Measurements from ENCODE around the gene MGAM2. TPM values are rescaled to one million over a fixed set of nuclear protein-coding genes. Genes with fewer than 3 reads are reported as not detected.

The MGAM2 gene
- total RNA-seq (under 1 TPM in 1 of 5 experiments, not detected in 4; 0.10 TPM), polyA plus RNA-seq (not detected), total RNA-seq (not detected)

DNA sequence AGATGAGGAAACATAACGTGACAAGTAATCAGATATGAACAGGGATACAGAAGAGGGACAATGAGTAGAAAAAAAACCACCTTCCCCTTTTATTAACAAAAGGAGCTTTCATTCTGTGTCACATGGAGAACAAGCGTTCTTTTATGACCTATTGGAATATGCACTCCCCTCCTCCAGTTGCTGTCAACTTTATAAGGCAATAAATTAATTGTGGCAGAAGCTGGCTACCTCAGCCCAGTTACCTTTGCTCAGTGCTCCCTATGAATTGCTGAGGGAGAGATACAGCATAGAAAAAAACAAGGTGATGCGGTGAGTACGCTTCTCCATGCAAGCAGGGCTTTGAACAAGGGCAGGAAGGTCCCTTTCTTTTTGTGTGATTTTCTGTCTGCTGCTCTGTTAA lies at the start of gene MGAM2:
MGAM2 (plus strand) TSS at position 220 of the 400 bp plus-strand sequence. CDS start 5,156 bp downstream, outside the sequence.
- POLR2A ChIA-PET, result no interaction called here

DNA sequence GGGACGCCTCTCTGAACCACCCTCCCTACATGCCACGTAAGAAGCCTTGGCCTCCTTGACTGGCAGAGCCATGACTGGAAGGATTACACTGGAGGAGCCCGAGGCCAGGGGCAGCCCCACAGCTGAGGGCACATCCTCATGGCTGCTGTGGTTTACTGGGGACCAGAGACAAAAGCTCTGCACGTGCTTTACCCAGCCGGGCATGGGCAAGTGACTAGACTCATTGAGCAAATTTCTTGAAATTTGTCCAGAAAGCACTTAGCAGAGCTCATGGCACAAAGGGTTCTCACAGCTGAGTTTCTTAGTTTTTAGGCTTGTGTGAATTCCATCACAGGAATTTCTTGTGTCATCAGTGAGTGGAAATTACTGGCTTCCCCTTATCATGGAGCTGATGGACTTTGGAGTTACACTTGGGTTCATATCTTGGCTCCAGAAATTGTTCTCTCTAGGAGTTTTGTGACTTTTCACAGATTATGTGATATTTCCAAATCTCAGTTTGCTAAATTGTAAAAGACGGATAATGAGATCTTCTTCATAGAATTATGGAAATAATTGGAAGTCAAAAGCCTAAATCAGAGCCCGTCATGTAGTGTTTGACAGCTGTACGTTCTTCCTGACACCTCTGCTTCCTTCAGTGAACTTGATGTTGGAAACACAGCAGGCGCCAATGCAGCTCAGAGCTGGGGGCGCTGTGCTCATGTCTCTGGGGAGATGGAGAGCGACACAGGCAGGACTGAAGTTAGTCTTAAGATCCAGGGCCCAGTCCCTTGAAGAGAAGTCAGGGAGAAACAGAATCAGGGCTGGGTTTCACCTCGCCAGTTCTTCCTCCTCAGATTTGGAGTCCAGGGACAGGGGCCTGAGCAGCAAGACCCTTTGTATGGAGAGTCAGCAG lies 47.7 kb upstream of the MGAM2 start:
- Histone ChIP-seq H3K36me3 (ENCODE audit: control insufficient read depth in 2 of 3, insufficient read depth in 3 of 3, low read length in 3 of 3) (no peaks in the 10 kb centered on the region), H3K9me3 (ENCODE audit: control insufficient read depth in 2 of 3, low read length in 3 of 3) (no peaks in the 10 kb centered on the region), H3K27me3 (ENCODE audit: control insufficient read depth in 2 of 2, insufficient read depth in 2 of 2, low read length in 2 of 2) (no peaks in the 10 kb centered on the region), H3K4me3 (ENCODE audit: low read length) (no peak overlapping the region), H3K27ac (ENCODE audit: low read depth, low read length) (no peak overlapping the region), H3K4me1 (ENCODE audit: control insufficient read depth in 2 of 2, insufficient read depth in 2 of 2, low read length in 2 of 2) (no peaks in the 10 kb centered on the region)
- H3K4me1 Mint-ChIP-seq, result no peaks in the 10 kb centered on the region
- ChIA-PET POLR2A (no interaction called here), CTCF (interaction anchor here (0.6 kb wide), 1 partner anchor 988 kb away, joined by 4 read pairs; no protein-coding TSS in a partner anchor)
- DNase-seq, result no peak
- intact Hi-C loops (cut with micrococcal nuclease), result no loop called here
- no peaks in the 10 kb centered on the region for H3K9me3 Mint-ChIP-seq
- no peak overlapping the region for H3K4me3 Mint-ChIP-seq
- H3K27ac Mint-ChIP-seq, result no peak overlapping the region
- H3K27me3 Mint-ChIP-seq, result peaks cover 0 to 19% (median 4%) of the 10 kb centered on the region in 5 donors
- no peaks in the 10 kb centered on the region for H3K36me3 Mint-ChIP-seq
- ATAC-seq, result no peak

More for the DNA sequence above, at the start of gene MGAM2:
- Mint-ChIP-seq H3K4me3 (no peak within 1 kb of the TSS), H3K27me3 (peaks cover 2 to 26% (median 20%) of the 10 kb centered on the region in 5 donors), H3K27ac (no peak within 1 kb of the TSS), H3K36me3 (no peaks in the 10 kb centered on the region), H3K9me3 (no peaks in the 10 kb centered on the region), H3K4me1 (peaks cover 0 to 3% (median 0%) of the 10 kb centered on the region in 7 donors)
- no peak for DNase-seq
- Histone ChIP-seq H3K27me3 (ENCODE audit: control insufficient read depth in 2 of 2, insufficient read depth in 2 of 2, low read length in 2 of 2) (no peaks in the 10 kb centered on the region), H3K9me3 (ENCODE audit: control insufficient read depth in 2 of 3, low read length in 3 of 3) (no peaks in the 10 kb centered on the region), H3K4me1 (ENCODE audit: control insufficient read depth in 2 of 2, insufficient read depth in 2 of 2, low read length in 2 of 2) (no peaks in the 10 kb centered on the region), H3K27ac (ENCODE audit: low read depth, low read length) (no peak within 1 kb of the TSS), H3K36me3 (ENCODE audit: control insufficient read depth in 2 of 3, insufficient read depth in 3 of 3, low read length in 3 of 3) (no peaks in the 10 kb centered on the region), H3K4me3 (ENCODE audit: low read length) (no peak within 1 kb of the TSS)
- intact Hi-C loops (cut with micrococcal nuclease), result no loop called here
- CTCF ChIA-PET, result no interaction called here
- ATAC-seq, result no peak

DNA sequence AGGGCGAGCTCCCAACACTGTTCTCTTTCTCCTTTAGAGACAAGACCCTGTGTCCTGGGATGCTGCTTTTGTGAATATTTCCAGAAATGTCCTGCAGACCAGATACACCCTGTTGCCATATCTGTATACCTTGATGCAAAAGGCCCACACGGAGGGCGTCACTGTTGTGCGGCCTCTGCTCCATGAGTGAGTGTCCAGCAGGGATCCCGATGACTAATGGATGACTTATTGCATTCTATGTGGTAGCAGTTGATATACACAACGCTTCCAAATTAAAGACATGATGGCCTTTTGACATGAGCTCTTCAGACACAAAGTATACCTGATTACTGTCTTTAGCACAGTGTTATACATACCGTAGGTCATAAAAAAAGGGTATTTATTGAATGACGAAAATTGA lies 45.0 kb upstream of the MGAM2 start:
- Mint-ChIP-seq H3K27ac (no peak overlapping the region), H3K27me3 (peaks cover 0 to 14% (median 6%) of the 10 kb centered on the region in 5 donors), H3K36me3 (no peaks in the 10 kb centered on the region), H3K9me3 (no peaks in the 10 kb centered on the region), H3K4me3 (no peak overlapping the region), H3K4me1 (no peaks in the 10 kb centered on the region)
- ChIA-PET CTCF (no interaction called here), POLR2A (no interaction called here)
- intact Hi-C loops (cut with micrococcal nuclease), result no loop called here
- DNase-seq (no peak), ATAC-seq (no peak)
- H3K36me3 ChIP-seq (ENCODE audit: control insufficient read depth in 2 of 3, insufficient read depth in 3 of 3, low read length in 3 of 3), result no peaks in the 10 kb centered on the region
- H3K27ac ChIP-seq (ENCODE audit: low read depth, low read length), result no peak overlapping the region
- H3K4me1 ChIP-seq (ENCODE audit: control insufficient read depth in 2 of 2, insufficient read depth in 2 of 2, low read length in 2 of 2), result no peaks in the 10 kb centered on the region
- no peaks in the 10 kb centered on the region for H3K9me3 ChIP-seq (ENCODE audit: control insufficient read depth in 2 of 3, low read length in 3 of 3)
- no peak overlapping the region for H3K4me3 ChIP-seq (ENCODE audit: low read length)
- no peaks in the 10 kb centered on the region for H3K27me3 ChIP-seq (ENCODE audit: control insufficient read depth in 2 of 2, insufficient read depth in 2 of 2, low read length in 2 of 2)

DNA sequence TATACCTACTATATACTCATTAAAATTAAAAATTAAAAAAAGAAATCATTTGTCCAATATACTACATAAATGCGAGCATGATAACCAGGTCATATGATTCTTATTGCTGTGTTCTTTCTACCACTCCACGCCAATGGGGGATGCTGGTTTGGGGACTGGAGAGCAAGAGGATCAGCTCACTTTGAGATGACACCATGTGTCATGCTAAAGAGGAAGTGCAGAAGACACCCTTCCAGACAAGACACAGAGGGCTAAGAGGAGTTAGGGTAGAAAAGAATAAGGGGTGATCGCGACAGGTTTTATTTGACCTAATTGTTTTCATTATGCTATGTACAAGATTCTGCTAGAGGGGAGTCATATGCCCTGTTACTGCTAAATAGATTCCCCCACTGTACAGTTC lies 33.8 kb upstream of the MGAM2 start:
- no peaks in the 10 kb centered on the region for H3K9me3 ChIP-seq (ENCODE audit: control insufficient read depth in 2 of 3, low read length in 3 of 3)
- H3K27ac ChIP-seq (ENCODE audit: low read depth, low read length), result no peak overlapping the region
- CTCF ChIA-PET, result interaction anchor here (0.6 kb wide), 1 partner anchor 59 kb away, joined by 3 read pairs; no protein-coding TSS in a partner anchor
- Mint-ChIP-seq H3K4me3 (no peak overlapping the region), H3K4me1 (no peaks in the 10 kb centered on the region), H3K9me3 (no peaks in the 10 kb centered on the region), H3K27me3 (peaks cover 16 to 40% (median 24%) of the 10 kb centered on the region in 5 donors), H3K27ac (no peak overlapping the region), H3K36me3 (no peaks in the 10 kb centered on the region)
- ATAC-seq (no peak), DNase-seq (no peak)
- no peaks in the 10 kb centered on the region for H3K27me3 ChIP-seq (ENCODE audit: control insufficient read depth in 2 of 2, insufficient read depth in 2 of 2, low read length in 2 of 2)
- H3K36me3 ChIP-seq (ENCODE audit: control insufficient read depth in 2 of 3, insufficient read depth in 3 of 3, low read length in 3 of 3), result no peaks in the 10 kb centered on the region
- POLR2A ChIA-PET, result no interaction called here
- no peaks in the 10 kb centered on the region for H3K4me1 ChIP-seq (ENCODE audit: control insufficient read depth in 2 of 2, insufficient read depth in 2 of 2, low read length in 2 of 2)
- no peak overlapping the region for H3K4me3 ChIP-seq (ENCODE audit: low read length)
- intact Hi-C loops (cut with micrococcal nuclease), result no loop called here

DNA sequence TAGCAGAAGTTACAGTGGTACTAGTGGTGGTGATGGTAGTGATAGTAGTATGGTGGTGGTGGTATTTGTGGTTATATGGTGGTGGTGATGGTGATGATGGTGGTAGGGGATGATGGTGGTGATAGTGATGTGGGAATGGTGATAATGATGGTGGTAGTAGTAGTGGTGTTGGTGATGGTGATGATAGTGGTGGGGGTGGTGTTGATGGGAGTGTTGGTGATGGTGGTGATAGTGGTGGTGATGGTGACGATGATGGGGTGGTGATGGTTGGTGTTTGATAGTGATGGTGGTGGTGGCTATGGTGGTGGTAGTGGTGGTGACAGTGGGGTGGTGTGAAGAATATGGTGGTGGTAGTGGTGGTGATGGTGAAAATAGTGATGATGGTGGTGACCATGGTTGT lies 27.9 kb upstream of the MGAM2 start:
- H3K9me3 Mint-ChIP-seq, result peaks cover 0 to 5% (median 0%) of the 10 kb centered on the region in 11 donors
- H3K27me3 ChIP-seq (ENCODE audit: control insufficient read depth in 2 of 2, insufficient read depth in 2 of 2, low read length in 2 of 2), result no peaks in the 10 kb centered on the region
- peaks cover 4 to 10% (median 7%) of the 10 kb centered on the region in 5 donors for H3K27me3 Mint-ChIP-seq
- ChIA-PET CTCF (no interaction called here), POLR2A (no interaction called here)
- DNase-seq (no peak), ATAC-seq (no peak)
- no peak overlapping the region for H3K27ac ChIP-seq (ENCODE audit: low read depth, low read length)
- H3K36me3 Mint-ChIP-seq, result no peaks in the 10 kb centered on the region
- no peak overlapping the region for H3K4me3 ChIP-seq (ENCODE audit: low read length)
- H3K27ac Mint-ChIP-seq, result peak overlapping the region in 1 of 9 donors; percentile 55
- H3K36me3 ChIP-seq (ENCODE audit: control insufficient read depth in 2 of 3, insufficient read depth in 3 of 3, low read length in 3 of 3), result no peaks in the 10 kb centered on the region
- H3K4me1 Mint-ChIP-seq, result peaks cover 0 to 1% (median 0%) of the 10 kb centered on the region in 7 donors
- no peaks in the 10 kb centered on the region for H3K9me3 ChIP-seq (ENCODE audit: control insufficient read depth in 2 of 3, low read length in 3 of 3)
- intact Hi-C loops (cut with micrococcal nuclease), result no loop called here
- H3K4me3 Mint-ChIP-seq, result no peak overlapping the region
- H3K4me1 ChIP-seq (ENCODE audit: control insufficient read depth in 2 of 2, insufficient read depth in 2 of 2, low read length in 2 of 2), result no peaks in the 10 kb centered on the region

DNA sequence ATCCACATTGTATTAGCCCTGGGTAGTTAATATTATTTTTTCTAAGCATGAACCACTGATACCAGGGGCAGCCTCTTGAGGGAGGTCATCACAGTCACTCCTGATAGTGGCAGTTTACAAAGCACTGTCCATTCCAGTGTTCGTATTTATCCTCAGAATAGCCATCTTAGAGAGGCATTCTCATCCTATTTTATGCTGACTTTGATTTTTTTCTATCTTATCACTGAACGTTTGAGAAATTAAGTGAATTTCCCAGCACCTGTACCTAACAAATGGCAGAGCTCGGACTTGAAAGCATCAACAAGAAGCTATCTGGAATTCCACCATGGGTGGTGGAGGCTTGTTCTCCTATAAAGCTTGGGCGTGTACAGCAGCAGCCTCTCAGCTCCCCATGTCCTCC lies 26.1 kb upstream of the MGAM2 start:
- H3K9me3 Mint-ChIP-seq, result peaks cover 0 to 5% (median 0%) of the 10 kb centered on the region in 11 donors
- no peak overlapping the region for H3K4me3 ChIP-seq (ENCODE audit: low read length)
- H3K27ac Mint-ChIP-seq, result no peak overlapping the region
- H3K27ac ChIP-seq (ENCODE audit: low read depth, low read length), result no peak overlapping the region
- peaks cover 0 to 1% (median 0%) of the 10 kb centered on the region in 7 donors for H3K4me1 Mint-ChIP-seq
- H3K27me3 Mint-ChIP-seq, result peaks cover 4 to 13% (median 10%) of the 10 kb centered on the region in 5 donors
- no peaks in the 10 kb centered on the region for H3K9me3 ChIP-seq (ENCODE audit: control insufficient read depth in 2 of 3, low read length in 3 of 3)
- ATAC-seq (no peak), DNase-seq (no peak)
- ChIA-PET CTCF (no interaction called here), POLR2A (no interaction called here)
- H3K4me1 ChIP-seq (ENCODE audit: control insufficient read depth in 2 of 2, insufficient read depth in 2 of 2, low read length in 2 of 2), result no peaks in the 10 kb centered on the region
- H3K36me3 ChIP-seq (ENCODE audit: control insufficient read depth in 2 of 3, insufficient read depth in 3 of 3, low read length in 3 of 3), result no peaks in the 10 kb centered on the region
- H3K36me3 Mint-ChIP-seq, result no peaks in the 10 kb centered on the region
- no peaks in the 10 kb centered on the region for H3K27me3 ChIP-seq (ENCODE audit: control insufficient read depth in 2 of 2, insufficient read depth in 2 of 2, low read length in 2 of 2)
- intact Hi-C loops (cut with micrococcal nuclease), result no loop called here
- H3K4me3 Mint-ChIP-seq, result no peak overlapping the region
